Osteoblast (primary cell): ENCODE data around the gene ACAA2. TPM values are rescaled to one million over a fixed set of nuclear protein-coding genes. Genes with fewer than 3 reads are reported as not detected.

Experiments
- DNase-seq: peaks from one replicate; pipeline ENCODE4 v3.0.0; 2011; ENCODE audit warnings: low spot score, mixed read lengths; ENCODE audit not compliant: insufficient read length; ENCODE audit errors: missing footprints
- H2AFZ ChIP-seq: 2 replicates; pipeline ENCODE4 v1.6.0; 2011; ENCODE audit warnings: mild to moderate bottlenecking, low read length
- H3K27ac ChIP-seq: 2 replicates; pipeline ENCODE4 v1.5.1; 2011; ENCODE audit warnings: mild to moderate bottlenecking, low read depth, low read length, moderate library complexity
- H3K27me3 ChIP-seq: 2 replicates; pipeline ENCODE4 v1.6.0; 2012; ENCODE audit warnings: mild to moderate bottlenecking, control low read depth, inconsistent platforms, low read length, moderate library complexity; ENCODE audit not compliant: insufficient read depth
- H3K36me3 ChIP-seq: 2 replicates; pipeline ENCODE4 v1.5.1; 2011; ENCODE audit warnings: mild to moderate bottlenecking, low read length, control low read depth, moderate library complexity; ENCODE audit not compliant: insufficient read depth
- H3K4me1 ChIP-seq: 2 replicates; pipeline ENCODE4 v1.5.1; 2011; ENCODE audit warnings: mild to moderate bottlenecking, low read length, control low read depth, moderate library complexity; ENCODE audit not compliant: insufficient read depth
- H3K4me2 ChIP-seq: 2 replicates; pipeline ENCODE4 v1.6.0; 2011; ENCODE audit warnings: mild to moderate bottlenecking, low read length; ENCODE audit not compliant: insufficient read depth
- H3K4me3 ChIP-seq: fragments of 200-600 bp; sonication (generic); 3 replicates; pipeline ENCODE4 v1.5.1; 2012; ENCODE audit warnings: mild to moderate bottlenecking, low read length, inconsistent platforms; ENCODE audit not compliant: insufficient read depth
- H3K79me2 ChIP-seq: 2 replicates; pipeline ENCODE4 v1.6.0; 2012; ENCODE audit warnings: mild to moderate bottlenecking, low read length, control low read depth, inconsistent platforms; ENCODE audit not compliant: insufficient read depth
- H3K9me3 ChIP-seq: 2 replicates; pipeline ENCODE4 v1.5.1; 2011; ENCODE audit warnings: low read depth, low read length, control low read depth
- H4K20me1 ChIP-seq: 2 replicates; pipeline ENCODE4 v1.6.0; 2012; ENCODE audit warnings: mild to moderate bottlenecking, low read length, control low read depth; ENCODE audit not compliant: insufficient read depth
- CTCF ChIP-seq: IDR thresholded peaks from 2 replicates; pipeline ENCODE4 v1.5.1; 2011; ENCODE audit warnings: mild to moderate bottlenecking, low read depth, low read length, moderate library complexity; ENCODE audit errors: extremely low read depth
- total RNA-seq: library from RNA; depleted of rRNA; stranded (reverse); fragments of >200 nt; gene quantifications from 2 replicates; pipeline ENCODE4 v1.2.3, GENCODE V29; 2012

Gene ACAA2
- total RNA-seq, 1 donor: 52.8 TPM

GRCh38 chr18:49766646-49767045, 46.7 kb downstream of the ACAA2 start:
- no peaks in the 10 kb centered on the region for H4K20me1 ChIP-seq
- H3K4me1 ChIP-seq: no peaks in the 10 kb centered on the region
- H3K79me2 ChIP-seq: no peaks in the 10 kb centered on the region
- H2AFZ ChIP-seq: no peak overlapping the region
- no peaks in the 10 kb centered on the region for H3K36me3 ChIP-seq
- H3K27ac ChIP-seq: no peak overlapping the region
- DNase-seq: no peak
- no peaks in the 10 kb centered on the region for H3K27me3 ChIP-seq
- no peak overlapping the region for H3K4me2 ChIP-seq
- no peak overlapping the region for H3K4me3 ChIP-seq
- no peaks in the 10 kb centered on the region for H3K9me3 ChIP-seq
- TF ChIP-seq CTCF: no peak

GRCh38 chr18:49764032-49764431, 49.3 kb downstream of the ACAA2 start:
- Histone ChIP-seq H3K4me3 (no peak overlapping the region), H3K9me3 (no peaks in the 10 kb centered on the region), H3K27me3 (no peaks in the 10 kb centered on the region), H3K79me2 (no peaks in the 10 kb centered on the region), H3K4me2 (no peak overlapping the region), H4K20me1 (no peaks in the 10 kb centered on the region), H3K36me3 (no peaks in the 10 kb centered on the region), H3K4me1 (no peaks in the 10 kb centered on the region), H2AFZ (no peak overlapping the region), H3K27ac (no peak overlapping the region)
- TF ChIP-seq CTCF: no peak
- DNase-seq: no peak

- H3K27me3 ChIP-seq: no peaks in the 10 kb centered on the region
- H3K27ac ChIP-seq: no peak overlapping the region
- no peak overlapping the region for H3K4me3 ChIP-seq
- H2AFZ ChIP-seq: no peak overlapping the region
- no peak for TF ChIP-seq CTCF
- no peaks in the 10 kb centered on the region for H3K79me2 ChIP-seq
- H3K9me3 ChIP-seq: no peaks in the 10 kb centered on the region
- no peaks in the 10 kb centered on the region for H3K4me1 ChIP-seq
- no peak for DNase-seq
- no peaks in the 10 kb centered on the region for H4K20me1 ChIP-seq
- no peak overlapping the region for H3K4me2 ChIP-seq
- no peaks in the 10 kb centered on the region for H3K36me3 ChIP-seq
Observed at GRCh38 chr18:49763590-49763989, 49.7 kb downstream of the ACAA2 start.

- H3K79me2 ChIP-seq: no peaks in the 10 kb centered on the region
- no peak overlapping the region for H3K27ac ChIP-seq
- no peak overlapping the region for H3K4me3 ChIP-seq
- no peaks in the 10 kb centered on the region for H3K9me3 ChIP-seq
- H3K4me2 ChIP-seq: no peak overlapping the region
- H3K27me3 ChIP-seq: no peaks in the 10 kb centered on the region
- no peak for TF ChIP-seq CTCF
- no peaks in the 10 kb centered on the region for H3K36me3 ChIP-seq
- no peak for DNase-seq
- no peaks in the 10 kb centered on the region for H3K4me1 ChIP-seq
- H4K20me1 ChIP-seq: no peaks in the 10 kb centered on the region
- no peak overlapping the region for H2AFZ ChIP-seq
Observed at GRCh38 chr18:49762191-49763077, 50.9 kb downstream of the ACAA2 start.
